HEK293T (cell line): ENCODE measurements around the gene MAZ.

ENCODE experiments used
- ELF4 ChIP-seq: fragments of 450-650 bp; IDR thresholded peaks from 2 replicates; pipeline ENCODE4 v1.6.1; 2017; ENCODE audit warnings: antibody characterized with exemption
- TARDBP ChIP-seq: fragments of 450-650 bp; IDR thresholded peaks from 2 replicates; pipeline ENCODE4 v1.6.1; 2016
- ZNF384 ChIP-seq: fragments of 450-650 bp; IDR thresholded peaks from 2 replicates; pipeline ENCODE4 v1.6.1; 2016

- no peak for TF ChIP-seq TARDBP
- no peak for TF ChIP-seq ZNF384
- TF ChIP-seq ELF4: no peak
Measured at GRCh38 chr16:29810699-29811169, 4.4 kb downstream of the MAZ start.
